Measurements from ENCODE around the gene FNDC5. TPM values are rescaled to one million over a fixed set of nuclear protein-coding genes. Genes with fewer than 3 reads are reported as not detected.

Gene FNDC5
- total and polyA plus RNA-seq, 9 of the 15 experiments (the other 6 are each of a cell fraction or from before 2014, with no cell fraction given), result 0.06 to 2.1 (median 0.22) TPM

DNA sequence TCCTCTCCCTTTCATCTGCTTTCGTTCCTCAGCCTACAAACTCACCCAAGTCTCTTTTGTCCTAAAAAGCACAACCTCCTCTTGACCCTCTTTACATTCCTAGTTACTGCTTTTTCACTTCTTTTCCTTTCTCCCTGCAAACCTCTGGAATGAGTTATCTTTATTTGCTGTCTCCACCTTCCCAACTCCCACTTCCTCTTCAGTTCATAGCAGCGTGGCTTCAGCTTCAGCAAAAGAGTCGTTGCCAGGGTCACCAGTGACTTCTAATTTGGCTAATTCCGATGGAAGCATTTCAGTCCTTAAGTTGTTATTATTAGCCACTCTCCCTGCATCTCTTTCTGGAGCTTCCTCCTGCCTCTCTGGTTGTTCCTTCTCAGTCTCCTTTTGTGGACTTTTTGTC lies 36.7 kb upstream of the FNDC5 start (continued):
- TF ChIP-seq, protein P1, sequence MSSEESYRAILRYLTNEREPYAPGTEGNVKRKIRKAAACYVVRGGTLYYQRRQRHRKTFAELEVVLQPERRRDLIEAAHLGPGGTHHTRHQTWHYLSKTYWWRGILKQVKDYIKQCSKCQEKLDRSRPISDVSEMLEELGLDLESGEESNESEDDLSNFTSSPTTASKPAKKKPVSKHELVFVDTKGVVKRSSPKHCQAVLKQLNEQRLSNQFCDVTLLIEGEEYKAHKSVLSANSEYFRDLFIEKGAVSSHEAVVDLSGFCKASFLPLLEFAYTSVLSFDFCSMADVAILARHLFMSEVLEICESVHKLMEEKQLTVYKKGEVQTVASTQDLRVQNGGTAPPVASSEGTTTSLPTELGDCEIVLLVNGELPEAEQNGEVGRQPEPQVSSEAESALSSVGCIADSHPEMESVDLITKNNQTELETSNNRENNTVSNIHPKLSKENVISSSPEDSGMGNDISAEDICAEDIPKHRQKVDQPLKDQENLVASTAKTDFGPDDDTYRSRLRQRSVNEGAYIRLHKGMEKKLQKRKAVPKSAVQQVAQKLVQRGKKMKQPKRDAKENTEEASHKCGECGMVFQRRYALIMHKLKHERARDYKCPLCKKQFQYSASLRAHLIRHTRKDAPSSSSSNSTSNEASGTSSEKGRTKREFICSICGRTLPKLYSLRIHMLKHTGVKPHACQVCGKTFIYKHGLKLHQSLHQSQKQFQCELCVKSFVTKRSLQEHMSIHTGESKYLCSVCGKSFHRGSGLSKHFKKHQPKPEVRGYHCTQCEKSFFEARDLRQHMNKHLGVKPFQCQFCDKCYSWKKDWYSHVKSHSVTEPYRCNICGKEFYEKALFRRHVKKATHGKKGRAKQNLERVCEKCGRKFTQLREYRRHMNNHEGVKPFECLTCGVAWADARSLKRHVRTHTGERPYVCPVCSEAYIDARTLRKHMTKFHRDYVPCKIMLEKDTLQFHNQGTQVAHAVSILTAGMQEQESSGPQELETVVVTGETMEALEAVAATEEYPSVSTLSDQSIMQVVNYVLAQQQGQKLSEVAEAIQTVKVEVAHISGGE (CRISPR knock-in tag; IDR thresholded peaks at IDR 0.05), result no peak
- TF ChIP-seq SUPT5H (IDR thresholded peaks at IDR 0.05) (no peak), CEBPB (tag; IDR thresholded peaks at IDR 0.05) (no peak), BMI1 (IDR thresholded peaks at IDR 0.05; ENCODE audit: low read length) (peak; percentile 23; the same call in 1 of the 2 replicates), RAD51 (IDR thresholded peaks at IDR 0.05; ENCODE audit: borderline replicate concordance, low read depth) (no peak), NEUROD1 (IDR thresholded peaks at IDR 0.05; ENCODE audit: borderline replicate concordance, low read depth, low read length, partially characterized antibody) (no peak), XRCC4 (IDR thresholded peaks at IDR 0.05; ENCODE audit: extremely low read depth, insufficient read depth, insufficient read length) (no peak)
- TF ChIP-seq, protein P2, sequence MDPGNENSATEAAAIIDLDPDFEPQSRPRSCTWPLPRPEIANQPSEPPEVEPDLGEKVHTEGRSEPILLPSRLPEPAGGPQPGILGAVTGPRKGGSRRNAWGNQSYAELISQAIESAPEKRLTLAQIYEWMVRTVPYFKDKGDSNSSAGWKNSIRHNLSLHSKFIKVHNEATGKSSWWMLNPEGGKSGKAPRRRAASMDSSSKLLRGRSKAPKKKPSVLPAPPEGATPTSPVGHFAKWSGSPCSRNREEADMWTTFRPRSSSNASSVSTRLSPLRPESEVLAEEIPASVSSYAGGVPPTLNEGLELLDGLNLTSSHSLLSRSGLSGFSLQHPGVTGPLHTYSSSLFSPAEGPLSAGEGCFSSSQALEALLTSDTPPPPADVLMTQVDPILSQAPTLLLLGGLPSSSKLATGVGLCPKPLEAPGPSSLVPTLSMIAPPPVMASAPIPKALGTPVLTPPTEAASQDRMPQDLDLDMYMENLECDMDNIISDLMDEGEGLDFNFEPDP (CRISPR knock-in tag; IDR thresholded peaks at IDR 0.05), result no peak
- TF ChIP-seq, protein P3, sequence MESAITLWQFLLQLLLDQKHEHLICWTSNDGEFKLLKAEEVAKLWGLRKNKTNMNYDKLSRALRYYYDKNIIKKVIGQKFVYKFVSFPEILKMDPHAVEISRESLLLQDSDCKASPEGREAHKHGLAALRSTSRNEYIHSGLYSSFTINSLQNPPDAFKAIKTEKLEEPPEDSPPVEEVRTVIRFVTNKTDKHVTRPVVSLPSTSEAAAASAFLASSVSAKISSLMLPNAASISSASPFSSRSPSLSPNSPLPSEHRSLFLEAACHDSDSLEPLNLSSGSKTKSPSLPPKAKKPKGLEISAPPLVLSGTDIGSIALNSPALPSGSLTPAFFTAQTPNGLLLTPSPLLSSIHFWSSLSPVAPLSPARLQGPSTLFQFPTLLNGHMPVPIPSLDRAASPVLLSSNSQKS (CRISPR knock-in tag; IDR thresholded peaks at IDR 0.05), result no peak
- TF ChIP-seq, protein P4, sequence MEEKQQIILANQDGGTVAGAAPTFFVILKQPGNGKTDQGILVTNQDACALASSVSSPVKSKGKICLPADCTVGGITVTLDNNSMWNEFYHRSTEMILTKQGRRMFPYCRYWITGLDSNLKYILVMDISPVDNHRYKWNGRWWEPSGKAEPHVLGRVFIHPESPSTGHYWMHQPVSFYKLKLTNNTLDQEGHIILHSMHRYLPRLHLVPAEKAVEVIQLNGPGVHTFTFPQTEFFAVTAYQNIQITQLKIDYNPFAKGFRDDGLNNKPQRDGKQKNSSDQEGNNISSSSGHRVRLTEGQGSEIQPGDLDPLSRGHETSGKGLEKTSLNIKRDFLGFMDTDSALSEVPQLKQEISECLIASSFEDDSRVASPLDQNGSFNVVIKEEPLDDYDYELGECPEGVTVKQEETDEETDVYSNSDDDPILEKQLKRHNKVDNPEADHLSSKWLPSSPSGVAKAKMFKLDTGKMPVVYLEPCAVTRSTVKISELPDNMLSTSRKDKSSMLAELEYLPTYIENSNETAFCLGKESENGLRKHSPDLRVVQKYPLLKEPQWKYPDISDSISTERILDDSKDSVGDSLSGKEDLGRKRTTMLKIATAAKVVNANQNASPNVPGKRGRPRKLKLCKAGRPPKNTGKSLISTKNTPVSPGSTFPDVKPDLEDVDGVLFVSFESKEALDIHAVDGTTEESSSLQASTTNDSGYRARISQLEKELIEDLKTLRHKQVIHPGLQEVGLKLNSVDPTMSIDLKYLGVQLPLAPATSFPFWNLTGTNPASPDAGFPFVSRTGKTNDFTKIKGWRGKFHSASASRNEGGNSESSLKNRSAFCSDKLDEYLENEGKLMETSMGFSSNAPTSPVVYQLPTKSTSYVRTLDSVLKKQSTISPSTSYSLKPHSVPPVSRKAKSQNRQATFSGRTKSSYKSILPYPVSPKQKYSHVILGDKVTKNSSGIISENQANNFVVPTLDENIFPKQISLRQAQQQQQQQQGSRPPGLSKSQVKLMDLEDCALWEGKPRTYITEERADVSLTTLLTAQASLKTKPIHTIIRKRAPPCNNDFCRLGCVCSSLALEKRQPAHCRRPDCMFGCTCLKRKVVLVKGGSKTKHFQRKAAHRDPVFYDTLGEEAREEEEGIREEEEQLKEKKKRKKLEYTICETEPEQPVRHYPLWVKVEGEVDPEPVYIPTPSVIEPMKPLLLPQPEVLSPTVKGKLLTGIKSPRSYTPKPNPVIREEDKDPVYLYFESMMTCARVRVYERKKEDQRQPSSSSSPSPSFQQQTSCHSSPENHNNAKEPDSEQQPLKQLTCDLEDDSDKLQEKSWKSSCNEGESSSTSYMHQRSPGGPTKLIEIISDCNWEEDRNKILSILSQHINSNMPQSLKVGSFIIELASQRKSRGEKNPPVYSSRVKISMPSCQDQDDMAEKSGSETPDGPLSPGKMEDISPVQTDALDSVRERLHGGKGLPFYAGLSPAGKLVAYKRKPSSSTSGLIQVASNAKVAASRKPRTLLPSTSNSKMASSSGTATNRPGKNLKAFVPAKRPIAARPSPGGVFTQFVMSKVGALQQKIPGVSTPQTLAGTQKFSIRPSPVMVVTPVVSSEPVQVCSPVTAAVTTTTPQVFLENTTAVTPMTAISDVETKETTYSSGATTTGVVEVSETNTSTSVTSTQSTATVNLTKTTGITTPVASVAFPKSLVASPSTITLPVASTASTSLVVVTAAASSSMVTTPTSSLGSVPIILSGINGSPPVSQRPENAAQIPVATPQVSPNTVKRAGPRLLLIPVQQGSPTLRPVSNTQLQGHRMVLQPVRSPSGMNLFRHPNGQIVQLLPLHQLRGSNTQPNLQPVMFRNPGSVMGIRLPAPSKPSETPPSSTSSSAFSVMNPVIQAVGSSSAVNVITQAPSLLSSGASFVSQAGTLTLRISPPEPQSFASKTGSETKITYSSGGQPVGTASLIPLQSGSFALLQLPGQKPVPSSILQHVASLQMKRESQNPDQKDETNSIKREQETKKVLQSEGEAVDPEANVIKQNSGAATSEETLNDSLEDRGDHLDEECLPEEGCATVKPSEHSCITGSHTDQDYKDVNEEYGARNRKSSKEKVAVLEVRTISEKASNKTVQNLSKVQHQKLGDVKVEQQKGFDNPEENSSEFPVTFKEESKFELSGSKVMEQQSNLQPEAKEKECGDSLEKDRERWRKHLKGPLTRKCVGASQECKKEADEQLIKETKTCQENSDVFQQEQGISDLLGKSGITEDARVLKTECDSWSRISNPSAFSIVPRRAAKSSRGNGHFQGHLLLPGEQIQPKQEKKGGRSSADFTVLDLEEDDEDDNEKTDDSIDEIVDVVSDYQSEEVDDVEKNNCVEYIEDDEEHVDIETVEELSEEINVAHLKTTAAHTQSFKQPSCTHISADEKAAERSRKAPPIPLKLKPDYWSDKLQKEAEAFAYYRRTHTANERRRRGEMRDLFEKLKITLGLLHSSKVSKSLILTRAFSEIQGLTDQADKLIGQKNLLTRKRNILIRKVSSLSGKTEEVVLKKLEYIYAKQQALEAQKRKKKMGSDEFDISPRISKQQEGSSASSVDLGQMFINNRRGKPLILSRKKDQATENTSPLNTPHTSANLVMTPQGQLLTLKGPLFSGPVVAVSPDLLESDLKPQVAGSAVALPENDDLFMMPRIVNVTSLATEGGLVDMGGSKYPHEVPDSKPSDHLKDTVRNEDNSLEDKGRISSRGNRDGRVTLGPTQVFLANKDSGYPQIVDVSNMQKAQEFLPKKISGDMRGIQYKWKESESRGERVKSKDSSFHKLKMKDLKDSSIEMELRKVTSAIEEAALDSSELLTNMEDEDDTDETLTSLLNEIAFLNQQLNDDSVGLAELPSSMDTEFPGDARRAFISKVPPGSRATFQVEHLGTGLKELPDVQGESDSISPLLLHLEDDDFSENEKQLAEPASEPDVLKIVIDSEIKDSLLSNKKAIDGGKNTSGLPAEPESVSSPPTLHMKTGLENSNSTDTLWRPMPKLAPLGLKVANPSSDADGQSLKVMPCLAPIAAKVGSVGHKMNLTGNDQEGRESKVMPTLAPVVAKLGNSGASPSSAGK (IDR thresholded peaks at IDR 0.05), result no peak

All from K562 (cell line).